Gastroesophageal sphincter (tissue), 4 donors: ENCODE data around the gene KIAA1614. TPM values are rescaled to one million over a fixed set of nuclear protein-coding genes. Genes with fewer than 3 reads are reported as not detected.

Experiments
- ATAC-seq: fragments of 150-250 bp; one replicate; pipeline ENCODE4 v1.9.1; 2016; ENCODE audit warnings: mild to moderate bottlenecking, moderate library complexity
- H3K27ac ChIP-seq, 4 donors: fragments of 200-600 bp; sonication (generic) in 3 of 4; 1 replicate in 3 of 4; 2 replicates in 1 of 4; pipeline ENCODE4 v1.5.1; 2016 to 2019
- H3K27me3 ChIP-seq: fragments of 200-600 bp; sonication (generic); one replicate; pipeline ENCODE4 v1.5.1; 2019
- H3K36me3 ChIP-seq, 2 donors: fragments of 200-600 bp; sonication (generic); one replicate each; pipeline ENCODE4 v1.5.1; 2019; ENCODE audit warnings: control low read depth in 1 of 2
- H3K4me1 ChIP-seq, 3 donors: fragments of 200-600 bp; sonication (generic); 1 replicate in 2 of 3; 2 replicates in 1 of 3; pipeline ENCODE4 v1.5.1; 2016 to 2019; ENCODE audit warnings: control low read depth in 2 of 3
- H3K4me3 ChIP-seq, 2 donors: fragments of 200-600 bp; sonication (generic); one replicate each; pipeline ENCODE4 v1.5.1; 2019; ENCODE audit warnings: mild to moderate bottlenecking in 1 of 2, moderate library complexity in 1 of 2
- H3K9me3 ChIP-seq, 3 donors: fragments of 200-600 bp; sonication (generic); one replicate each; pipeline ENCODE4 v1.5.1; 2017 to 2019; ENCODE audit warnings: control low read depth in 2 of 3
- EP300 ChIP-seq: sonication (generic); formaldehyde crosslinking; IDR thresholded peaks from one replicate; pipeline ENCODE4 v1.6.1; 2017; ENCODE audit warnings: antibody characterized with exemption, mild to moderate bottlenecking
- POLR2A ChIP-seq, 2 donors: fragments of 450-650 bp; IDR thresholded peaks; one replicate each; pipeline ENCODE4 v1.6.1; 2017; ENCODE audit warnings: antibody characterized with exemption in 2 of 2, mild to moderate bottlenecking in 2 of 2, moderate library complexity in 1 of 2
- POLR2AphosphoS5 ChIP-seq: sonication (generic); formaldehyde crosslinking; IDR thresholded peaks from one replicate; pipeline ENCODE4 v1.6.1; 2017; ENCODE audit warnings: antibody characterized with exemption
- WGBS, 2 donors: methylation state at CpG; one replicate each; pipeline ENCODE4 v1.1.5; 2018; ENCODE audit warnings: low coverage in 1 of 2; 5-methylcytosine and 5-hydroxymethylcytosine counted together
- total RNA-seq, 4 donors: library from RNA; depleted of rRNA; stranded (reverse); fragments of >200 nt; gene quantifications; one replicate each; pipeline ENCODE4 v1.1.0, GENCODE V29; 2016
- TF ChIP-seq, protein P1 (sequence below), 4 experiments: fragments of 200-600 bp in 2 of 4; fragments of 450-650 bp in 2 of 4; sonication (generic) in 1 of 4; IDR thresholded peaks; one replicate each; pipeline ENCODE4 v1.5.1; 2017 to 2019; ENCODE audit warnings: antibody characterized with exemption in 4 of 4, mild to moderate bottlenecking in 2 of 4, moderate library complexity in 2 of 4

Gene KIAA1614
- total RNA-seq, 4 donors from 2014 or later: 11.2 to 30.9 (median 16.7) TPM

DNA sequence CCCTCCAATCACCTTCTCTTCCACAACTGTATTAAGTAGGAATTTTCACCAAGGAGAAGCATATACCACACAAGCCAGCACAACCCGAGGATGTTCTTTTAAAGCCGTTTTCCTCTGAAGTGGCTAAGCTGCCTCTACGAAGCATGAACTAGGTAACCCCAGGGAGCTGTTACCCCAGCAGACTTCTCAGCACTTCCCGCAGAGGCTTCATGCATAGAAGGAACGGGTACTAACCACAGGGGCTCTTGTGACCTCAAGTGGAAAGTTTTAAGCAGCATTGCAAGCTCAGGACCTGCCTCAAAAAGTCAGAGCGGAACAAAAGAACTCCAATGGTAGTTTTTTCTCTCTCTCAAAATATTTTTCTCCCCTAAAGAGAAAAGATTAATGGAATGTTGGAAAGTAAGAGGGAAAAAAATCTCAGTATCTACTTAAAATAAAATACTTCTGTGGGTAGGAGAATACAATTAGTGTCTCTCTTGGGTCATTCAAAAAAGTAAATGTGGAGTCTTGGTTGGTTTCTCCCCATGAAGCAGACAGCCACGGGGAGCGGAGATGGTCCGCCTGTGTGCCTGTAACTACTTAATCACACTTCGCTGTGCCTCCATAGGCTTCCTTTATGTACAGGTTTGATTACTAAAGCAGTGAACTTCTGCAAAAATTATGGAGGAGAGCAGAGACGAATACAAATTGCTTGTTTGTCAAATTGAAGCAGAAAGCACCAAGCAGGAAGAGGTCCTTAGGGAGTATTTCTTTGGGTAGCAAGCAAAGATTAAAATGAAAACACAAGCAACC, 69.1 kb downstream of the KIAA1614 start:
- TF ChIP-seq EP300: no peak
- no peak for TF ChIP-seq POLR2A (IDR thresholded peaks at IDR 0.05)
- no peak for TF ChIP-seq POLR2AphosphoS5
- TF ChIP-seq, protein P1, sequence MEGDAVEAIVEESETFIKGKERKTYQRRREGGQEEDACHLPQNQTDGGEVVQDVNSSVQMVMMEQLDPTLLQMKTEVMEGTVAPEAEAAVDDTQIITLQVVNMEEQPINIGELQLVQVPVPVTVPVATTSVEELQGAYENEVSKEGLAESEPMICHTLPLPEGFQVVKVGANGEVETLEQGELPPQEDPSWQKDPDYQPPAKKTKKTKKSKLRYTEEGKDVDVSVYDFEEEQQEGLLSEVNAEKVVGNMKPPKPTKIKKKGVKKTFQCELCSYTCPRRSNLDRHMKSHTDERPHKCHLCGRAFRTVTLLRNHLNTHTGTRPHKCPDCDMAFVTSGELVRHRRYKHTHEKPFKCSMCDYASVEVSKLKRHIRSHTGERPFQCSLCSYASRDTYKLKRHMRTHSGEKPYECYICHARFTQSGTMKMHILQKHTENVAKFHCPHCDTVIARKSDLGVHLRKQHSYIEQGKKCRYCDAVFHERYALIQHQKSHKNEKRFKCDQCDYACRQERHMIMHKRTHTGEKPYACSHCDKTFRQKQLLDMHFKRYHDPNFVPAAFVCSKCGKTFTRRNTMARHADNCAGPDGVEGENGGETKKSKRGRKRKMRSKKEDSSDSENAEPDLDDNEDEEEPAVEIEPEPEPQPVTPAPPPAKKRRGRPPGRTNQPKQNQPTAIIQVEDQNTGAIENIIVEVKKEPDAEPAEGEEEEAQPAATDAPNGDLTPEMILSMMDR (IDR thresholded peaks at IDR 0.05): no peak
- 53 to 56% methylated on average over 5 to 9 of the region's 11 CpGs for WGBS, 2 donors
- H3K9me3 ChIP-seq: no peaks in the 10 kb centered on the region
- H3K4me3 ChIP-seq: no peak overlapping the region
- H3K27ac ChIP-seq: no peak overlapping the region
- ATAC-seq: no peak
- H3K27me3 ChIP-seq: no peaks in the 10 kb centered on the region
- H3K4me1 ChIP-seq: peaks cover 0 to 21% (median 0%) of the 10 kb centered on the region in 3 donors
- H3K36me3 ChIP-seq: peaks cover 0 to 77% of the 10 kb centered on the region in 2 donors

DNA sequence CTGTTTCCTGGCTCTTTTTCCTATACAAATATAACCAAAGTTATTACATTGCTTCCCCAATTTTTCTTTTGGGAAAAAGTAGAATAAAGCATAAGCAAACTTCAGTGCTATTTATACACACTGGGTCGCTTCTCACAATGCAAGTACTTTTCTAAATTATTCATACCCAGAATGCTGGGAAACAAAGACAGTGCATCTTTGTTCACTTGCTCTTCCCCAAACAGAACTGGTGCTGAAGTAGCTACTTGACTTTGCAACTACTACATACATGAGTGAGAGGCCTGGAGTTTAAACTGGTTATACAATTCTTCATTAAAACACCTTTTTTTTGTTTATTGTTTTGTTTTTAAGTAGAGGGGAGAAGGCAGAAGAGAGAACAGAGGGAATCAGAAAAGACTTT, 69.7 kb downstream of the KIAA1614 start:
- Histone ChIP-seq H3K4me1 (peaks cover 0 to 21% (median 0%) of the 10 kb centered on the region in 3 donors), H3K27me3 (no peaks in the 10 kb centered on the region), H3K27ac (no peak overlapping the region), H3K4me3 (no peak overlapping the region), H3K36me3 (peaks cover 0 to 77% of the 10 kb centered on the region in 2 donors), H3K9me3 (no peaks in the 10 kb centered on the region)
- no peak for TF ChIP-seq EP300
- TF ChIP-seq, protein P1 (IDR thresholded peaks at IDR 0.05): no peak
- no peak for TF ChIP-seq POLR2AphosphoS5
- no peak for TF ChIP-seq POLR2A (IDR thresholded peaks at IDR 0.05)
- 29 to 50% methylated on average over 1 of the region's 1 CpG for WGBS, 2 donors
- ATAC-seq: no peak

DNA sequence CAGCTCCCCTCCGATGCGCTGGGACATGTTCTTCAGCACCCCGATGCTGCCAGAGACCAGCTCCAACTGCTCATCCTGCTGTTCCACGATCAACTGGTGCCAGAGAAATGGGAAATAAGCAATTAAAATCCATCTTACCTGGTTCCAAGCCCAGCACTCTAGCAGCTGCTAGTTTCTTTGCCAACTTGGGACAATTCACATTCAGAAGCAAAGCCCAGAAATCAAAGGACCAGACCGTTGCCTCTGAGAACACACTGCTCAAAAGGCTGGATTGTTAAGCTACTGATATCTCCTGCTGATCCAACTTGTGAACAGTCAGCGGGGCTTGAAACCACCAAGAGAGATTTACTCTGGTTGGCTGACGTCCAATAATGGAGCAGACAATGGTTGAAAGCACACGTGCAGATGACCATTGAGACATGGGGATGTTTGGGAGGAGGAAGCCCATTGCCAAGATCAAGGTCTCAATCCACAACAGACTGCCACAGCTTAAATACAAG, 75.6 kb downstream of the KIAA1614 start:
- no peak for ATAC-seq
- WGBS, 2 donors: 50 to 51% methylated on average over 1 to 2 of the region's 8 CpGs
- no peak overlapping the region for H3K4me3 ChIP-seq
- H3K36me3 ChIP-seq: peaks cover 0 to 90% of the 10 kb centered on the region in 2 donors
- no peak for TF ChIP-seq POLR2A (IDR thresholded peaks at IDR 0.05)
- TF ChIP-seq EP300: no peak
- TF ChIP-seq POLR2AphosphoS5: no peak
- TF ChIP-seq, protein P1 (IDR thresholded peaks at IDR 0.05): no peak
- H3K27me3 ChIP-seq: no peaks in the 10 kb centered on the region
- no peaks in the 10 kb centered on the region for H3K9me3 ChIP-seq
- no peak overlapping the region for H3K27ac ChIP-seq
- no peaks in the 10 kb centered on the region for H3K4me1 ChIP-seq

DNA sequence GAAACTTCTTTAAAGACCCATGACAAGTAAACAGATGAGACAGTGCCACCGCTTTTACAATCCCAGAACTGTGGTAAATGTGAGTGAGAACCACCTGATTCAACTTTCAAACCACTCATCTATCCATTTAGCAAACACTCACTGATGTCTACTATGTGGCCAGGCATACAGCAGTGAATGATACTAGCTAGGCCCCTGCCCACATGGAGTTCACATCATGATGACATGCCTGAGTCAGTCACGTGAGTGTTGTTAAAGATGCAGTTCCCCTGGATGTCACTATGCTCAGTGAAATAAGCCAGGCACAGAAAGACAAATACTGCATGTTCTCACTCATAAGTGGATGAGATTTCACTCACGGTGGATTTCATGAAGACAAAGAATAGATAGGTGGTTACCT, 81.6 kb downstream of the KIAA1614 start:
- TF ChIP-seq, protein P1 (IDR thresholded peaks at IDR 0.05): no peak
- TF ChIP-seq POLR2AphosphoS5: no peak
- TF ChIP-seq POLR2A (IDR thresholded peaks at IDR 0.05): no peak
- TF ChIP-seq EP300: no peak
- no peak overlapping the region for H3K4me3 ChIP-seq
- ATAC-seq: no peak
- H3K9me3 ChIP-seq: no peaks in the 10 kb centered on the region
- no peak overlapping the region for H3K27ac ChIP-seq
- 58 to 80% methylated on average over 3 of the region's 3 CpGs for whole genome bisulfite sequencing, 2 donors
- H3K36me3 ChIP-seq: peaks cover 0 to 44% of the 10 kb centered on the region in 2 donors
- H3K4me1 ChIP-seq: no peaks in the 10 kb centered on the region
- H3K27me3 ChIP-seq: no peaks in the 10 kb centered on the region
